Testis (tissue), 3 donors: ENCODE data around the gene PRKAG3. TPM values are rescaled to one million over a fixed set of nuclear protein-coding genes. Genes with fewer than 3 reads are reported as not detected.
A peak's percentile ranks its signal among the peaks of the same experiment; 100 is the strongest.

ENCODE experiments used
- DNase-seq: peaks from one replicate; pipeline ENCODE4 v3.0.0-alpha.2; 2019
- H3K27ac ChIP-seq, 2 donors: fragments of 200-600 bp; sonication (generic); one replicate each; pipeline ENCODE4 v1.5.1; 2019
- H3K27me3 ChIP-seq: fragments of 200-600 bp; sonication (generic); one replicate; pipeline ENCODE4 v1.5.1; 2019
- H3K36me3 ChIP-seq: fragments of 200-600 bp; sonication (generic); one replicate; pipeline ENCODE4 v1.5.1; 2017; ENCODE audit warnings: low read depth; ENCODE audit errors: missing control alignments
- H3K4me1 ChIP-seq: fragments of 200-600 bp; sonication (generic); one replicate; pipeline ENCODE4 v1.5.1; 2019
- H3K4me3 ChIP-seq, 2 donors: fragments of 200-600 bp; sonication (generic); one replicate each; pipeline ENCODE4 v1.5.1; 2017 to 2019
- H3K9me3 ChIP-seq: fragments of 200-600 bp; sonication (generic); one replicate; pipeline ENCODE4 v1.5.1; 2017
- CTCF ChIP-seq, 3 experiments: fragments of 450-650 bp in 2 of 3; fragments of 200-600 bp in 1 of 3; sonication (generic) in 1 of 3; IDR thresholded peaks; one replicate each; pipeline ENCODE4 v1.5.1; 2016 to 2019; ENCODE audit warnings: antibody characterized with exemption in 3 of 3, mild to moderate bottlenecking in 2 of 3, moderate library complexity in 1 of 3
- POLR2A ChIP-seq: fragments of 450-650 bp; IDR thresholded peaks from one replicate; pipeline ENCODE4 v1.6.1; 2017; ENCODE audit warnings: antibody characterized with exemption, mild to moderate bottlenecking, moderate library complexity
- WGBS, 2 donors: methylation state at CpG; one replicate each; pipeline ENCODE4 v1.1.5; 2018; 5-methylcytosine and 5-hydroxymethylcytosine counted together
- intact Hi-C: fragments of 100-400 bp; cut with DNase I; formaldehyde crosslinking; loops from one replicate; pipeline ENCODE4 v1.15.1; 2023; ENCODE audit warnings: low total_unique reads
- polyA plus RNA-seq: library from polyadenylated mRNA; stranded (reverse); fragments of 350-450 nt; fragmentation: Illumina TruSeq; extraction: RNeasy Lipid Tissue Mini Kit (QIAGEN cat#74804); gene quantifications from one replicate; pipeline ENCODE4 v1.2.3, GENCODE V29; 2014; ENCODE audit warnings: low read depth, low replicate concordance; ENCODE audit not compliant: insufficient read depth
- total RNA-seq, 2 donors: library from RNA; depleted of rRNA; stranded (reverse); fragments of >200 nt; gene quantifications; one replicate each; pipeline ENCODE4 v1.2.3, GENCODE V29; 2016

The PRKAG3 gene
- total and polyA plus RNA-seq, 3 donors from 2014 or later = 0.25 to 0.40 (median 0.39) TPM

GRCh38 chr2:218853766-218854165 lies 22.2 kb upstream of the PRKAG3 start:
- no peaks in the 10 kb centered on the region for H3K36me3 ChIP-seq
- H3K9me3 ChIP-seq = no peaks in the 10 kb centered on the region
- TF ChIP-seq CTCF (IDR thresholded peaks at IDR 0.05) (no peak), POLR2A (no peak)
- intact Hi-C loops = no loop called here
- no peak overlapping the region for H3K27ac ChIP-seq
- H3K4me1 ChIP-seq = peaks cover 13% of the 10 kb centered on the region
- no peaks in the 10 kb centered on the region for H3K27me3 ChIP-seq
- WGBS, 2 donors = 71 to 83% methylated on average over 5 of the region's 5 CpGs
- peak; percentile 12 for DNase-seq
- no peak overlapping the region for H3K4me3 ChIP-seq

- Histone ChIP-seq H3K4me3 (no peak overlapping the region), H3K9me3 (no peaks in the 10 kb centered on the region), H3K4me1 (peaks cover 13% of the 10 kb centered on the region), H3K27me3 (no peaks in the 10 kb centered on the region), H3K36me3 (no peaks in the 10 kb centered on the region), H3K27ac (no peak overlapping the region)
- 28 to 32% methylated on average over 12 to 16 of the region's 16 CpGs for WGBS, 2 donors
- DNase-seq = peak; percentile 86
- intact Hi-C loops = no loop called here
- peak; percentile 69 to 73 (median 70) for TF ChIP-seq CTCF (IDR thresholded peaks at IDR 0.05)
- no peak for TF ChIP-seq POLR2A
Measured at GRCh38 chr2:218852911-218853667, 21.5 kb upstream of the PRKAG3 start.

- 41 to 48% methylated on average over 3 of the region's 3 CpGs for WGBS, 2 donors
- TF ChIP-seq POLR2A (no peak), CTCF (IDR thresholded peaks at IDR 0.05) (no peak)
- no peak overlapping the region for H3K27ac ChIP-seq
- no peaks in the 10 kb centered on the region for H3K4me1 ChIP-seq
- no peaks in the 10 kb centered on the region for H3K27me3 ChIP-seq
- no peaks in the 10 kb centered on the region for H3K9me3 ChIP-seq
- intact Hi-C loops = no loop called here
- H3K36me3 ChIP-seq = no peaks in the 10 kb centered on the region
- no peak for DNase-seq
- H3K4me3 ChIP-seq = no peak overlapping the region
Measured at GRCh38 chr2:218851286-218851685, 19.7 kb upstream of the PRKAG3 start.

GRCh38 chr2:218850796-218851195 lies 19.2 kb upstream of the PRKAG3 start:
- DNase-seq = peak; percentile 9

More at GRCh38 chr2:218850796-218851195, 19.2 kb upstream of the PRKAG3 start:
- Histone ChIP-seq H3K9me3 (no peaks in the 10 kb centered on the region), H3K36me3 (no peaks in the 10 kb centered on the region), H3K27ac (no peak overlapping the region), H3K4me3 (no peak overlapping the region), H3K4me1 (no peaks in the 10 kb centered on the region), H3K27me3 (no peaks in the 10 kb centered on the region)
- TF ChIP-seq CTCF (IDR thresholded peaks at IDR 0.05) = no peak
- TF ChIP-seq POLR2A = no peak
- intact Hi-C loops = no loop called here
- WGBS, 2 donors = 78 to 82% methylated on average over 2 of the region's 2 CpGs
